ENCODE results near the gene GPATCH8. TPM values are rescaled to one million over a fixed set of nuclear protein-coding genes. Genes with fewer than 3 reads are reported as not detected.

Gene GPATCH8
- total RNA-seq, 1 experiment from 2014 or later, result 51.5 TPM

DNA sequence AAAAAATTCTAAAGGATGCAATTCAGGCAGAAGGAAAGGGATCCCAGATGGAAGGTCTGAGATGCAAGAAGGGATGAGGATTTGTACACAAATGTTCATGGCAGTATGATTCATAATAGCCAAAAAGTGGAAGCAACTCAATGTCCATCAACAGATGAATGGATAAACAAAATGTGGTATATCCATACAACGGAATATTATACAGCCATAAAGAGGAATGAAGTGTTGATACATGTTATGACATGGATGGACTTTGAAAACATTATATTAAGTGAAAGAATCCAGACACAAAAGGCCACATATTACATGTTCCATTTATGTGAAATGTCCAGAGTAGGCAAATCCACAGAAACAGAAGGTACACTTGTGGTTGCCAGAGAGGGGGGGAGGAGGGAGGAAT is 23.9 kb upstream of the GPATCH8 start:
- Histone ChIP-seq H3K79me2 (ENCODE audit: insufficient read depth, low read length) (no peaks in the 10 kb centered on the region), H3K79me1 (ENCODE audit: insufficient read depth, low read depth, low read length, poor library complexity, severe bottlenecking) (no peaks in the 10 kb centered on the region), H2BK120ac (ENCODE audit: low read depth, low read length, poor library complexity, severe bottlenecking) (no peak overlapping the region), H2AFZ (ENCODE audit: low read length) (no peak overlapping the region), H4K8ac (replicated peaks; ENCODE audit: insufficient read length, low read depth, low read length) (no peak overlapping the region), H3K27me3 (ENCODE audit: insufficient read depth, low read length) (no peaks in the 10 kb centered on the region), H3K4ac (ENCODE audit: low read depth, low read length) (no peak overlapping the region), H4K91ac (ENCODE audit: insufficient read length, low read depth, low read length) (no peak overlapping the region), H3K27ac (ENCODE audit: insufficient read length, low read depth, low read length) (no peak overlapping the region), H2AK5ac (ENCODE audit: insufficient read length, low read length) (no peak overlapping the region), H3K23me2 (ENCODE audit: insufficient read length, low read depth, low read length, poor library complexity, severe bottlenecking) (no peaks in the 10 kb centered on the region), H3T11ph (ENCODE audit: low read length) (no peak overlapping the region), H3K14ac (ENCODE audit: insufficient read depth, low read length) (no peak overlapping the region), H4K5ac (ENCODE audit: insufficient read length, low read depth, low read length) (no peak overlapping the region), H2BK5ac (ENCODE audit: insufficient read length, low read length) (no peak overlapping the region), H3K23ac (ENCODE audit: insufficient read length, low read depth, low read length) (no peak overlapping the region), H3K4me2 (ENCODE audit: insufficient read depth, insufficient read length, low read length) (no peak overlapping the region), H2BK20ac (ENCODE audit: low read depth, low read length, poor library complexity, severe bottlenecking) (no peak overlapping the region), H2BK12ac (ENCODE audit: insufficient read length, low read depth, low read length) (no peak overlapping the region), H3K9ac (ENCODE audit: extremely low read depth, insufficient read length, low read length) (no peak overlapping the region), H4K20me1 (ENCODE audit: control insufficient read depth, insufficient read depth, insufficient read length) (no peaks in the 10 kb centered on the region), H3K9me3 (ENCODE audit: control insufficient read depth, low read depth, low read length) (no peaks in the 10 kb centered on the region), H3K18ac (ENCODE audit: insufficient read length, low read depth, low read length) (no peak overlapping the region), H3K4me1 (ENCODE audit: insufficient read depth, low read length) (no peaks in the 10 kb centered on the region), H3K56ac (ENCODE audit: insufficient read length, low read depth, low read length) (no peak overlapping the region), H2BK15ac (ENCODE audit: low read depth, low read length) (no peak overlapping the region)
- DNase-seq, result no peak
- Mint-ChIP-seq H3K4me3 (no peak overlapping the region), H3K9me3 (peaks cover 31 to 32% of the 10 kb centered on the region in 2 experiments), H3K27me3 (ENCODE audit: low read depth) (peaks cover 12% of the 10 kb centered on the region), H3K36me3 (ENCODE audit: insufficient read depth in 1 of 3, low read depth in 3 of 3) (peaks cover 5 to 12% (median 12%) of the 10 kb centered on the region in 3 experiments), H3K27ac (no peak overlapping the region), H3K4me1 (peaks cover 0 to 3% of the 10 kb centered on the region in 2 experiments; a peak in 1 of 4 replicates)
- no CpG with 5 or more reads among the region's 1 CpG for WGBS (ENCODE audit: extremely low coverage, insufficient read length, low lambda C conversion rate)
- TF ChIP-seq, protein P1, sequence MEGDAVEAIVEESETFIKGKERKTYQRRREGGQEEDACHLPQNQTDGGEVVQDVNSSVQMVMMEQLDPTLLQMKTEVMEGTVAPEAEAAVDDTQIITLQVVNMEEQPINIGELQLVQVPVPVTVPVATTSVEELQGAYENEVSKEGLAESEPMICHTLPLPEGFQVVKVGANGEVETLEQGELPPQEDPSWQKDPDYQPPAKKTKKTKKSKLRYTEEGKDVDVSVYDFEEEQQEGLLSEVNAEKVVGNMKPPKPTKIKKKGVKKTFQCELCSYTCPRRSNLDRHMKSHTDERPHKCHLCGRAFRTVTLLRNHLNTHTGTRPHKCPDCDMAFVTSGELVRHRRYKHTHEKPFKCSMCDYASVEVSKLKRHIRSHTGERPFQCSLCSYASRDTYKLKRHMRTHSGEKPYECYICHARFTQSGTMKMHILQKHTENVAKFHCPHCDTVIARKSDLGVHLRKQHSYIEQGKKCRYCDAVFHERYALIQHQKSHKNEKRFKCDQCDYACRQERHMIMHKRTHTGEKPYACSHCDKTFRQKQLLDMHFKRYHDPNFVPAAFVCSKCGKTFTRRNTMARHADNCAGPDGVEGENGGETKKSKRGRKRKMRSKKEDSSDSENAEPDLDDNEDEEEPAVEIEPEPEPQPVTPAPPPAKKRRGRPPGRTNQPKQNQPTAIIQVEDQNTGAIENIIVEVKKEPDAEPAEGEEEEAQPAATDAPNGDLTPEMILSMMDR (conservative IDR thresholded peaks at IDR 0.05), result no peak
